HG03571 (cell line): Measurements from ENCODE around the gene PEX19.
"Not testable (repeated sequence)": the region's sequence is repeated elsewhere in the genome, so short reads cannot be mapped to it uniquely, and the experiment has no call there.

Source experiments
- ATAC-seq: cut with Tn5 transposase; IDR thresholded peaks from one replicate; pipeline ENCODE4 v1.9.1; 2021; ENCODE audit not compliant: unreplicated experiment

Gene PEX19, protein sequence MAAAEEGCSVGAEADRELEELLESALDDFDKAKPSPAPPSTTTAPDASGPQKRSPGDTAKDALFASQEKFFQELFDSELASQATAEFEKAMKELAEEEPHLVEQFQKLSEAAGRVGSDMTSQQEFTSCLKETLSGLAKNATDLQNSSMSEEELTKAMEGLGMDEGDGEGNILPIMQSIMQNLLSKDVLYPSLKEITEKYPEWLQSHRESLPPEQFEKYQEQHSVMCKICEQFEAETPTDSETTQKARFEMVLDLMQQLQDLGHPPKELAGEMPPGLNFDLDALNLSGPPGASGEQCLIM

DNA sequence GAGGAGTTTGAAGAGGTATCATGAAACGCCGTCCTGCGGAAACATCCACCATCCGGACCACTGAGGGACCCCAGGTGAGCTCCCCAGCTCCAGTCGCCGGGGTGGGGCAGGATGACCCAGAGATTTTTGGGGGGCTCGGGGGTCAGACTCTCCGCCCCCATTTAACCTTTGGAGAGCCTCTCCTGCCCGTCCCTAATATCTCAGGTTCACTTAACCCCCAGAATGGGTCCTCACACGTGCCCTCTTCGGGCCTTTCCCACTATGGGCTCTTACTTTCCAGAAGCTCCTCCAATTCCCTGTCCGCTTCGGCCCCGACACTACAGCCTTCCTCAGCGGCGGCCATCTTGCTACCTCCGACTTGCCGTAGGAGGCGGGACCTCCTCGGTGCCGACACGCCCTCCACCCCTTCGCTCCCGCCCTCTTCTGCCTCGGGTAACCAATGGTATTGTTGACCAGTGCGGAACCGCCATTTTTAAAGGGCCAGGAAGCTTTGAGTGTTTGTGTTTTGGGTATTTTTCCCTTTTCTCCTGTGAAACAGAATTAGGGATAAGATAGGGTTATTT is at the start of gene PEX19:
Gene PEX19 (minus strand): TSS at position 352 of the 563 bp plus-strand sequence. CDS start 9 bp downstream, at position 343.
- peak; percentile 97 for ATAC-seq

DNA sequence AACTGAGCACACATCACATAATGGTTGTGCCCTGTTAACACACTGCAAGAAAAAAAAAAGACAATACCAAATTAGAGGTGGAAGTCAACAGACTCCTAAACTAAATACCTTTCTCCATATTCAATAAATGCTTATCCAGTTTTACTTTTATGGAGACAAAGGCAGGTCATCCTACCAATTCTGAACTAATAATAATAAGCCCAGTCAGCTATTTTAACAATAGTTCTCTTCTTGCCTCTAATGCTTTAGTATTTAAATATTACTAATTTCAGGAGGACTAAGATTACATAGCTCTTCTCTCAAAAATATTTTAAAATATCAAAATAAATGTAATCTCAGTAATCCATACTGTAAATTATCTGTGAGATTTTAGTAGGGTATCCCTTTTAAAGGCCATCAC is 47.6 kb upstream of the PEX19 start:
- ATAC-seq, result no peak

DNA sequence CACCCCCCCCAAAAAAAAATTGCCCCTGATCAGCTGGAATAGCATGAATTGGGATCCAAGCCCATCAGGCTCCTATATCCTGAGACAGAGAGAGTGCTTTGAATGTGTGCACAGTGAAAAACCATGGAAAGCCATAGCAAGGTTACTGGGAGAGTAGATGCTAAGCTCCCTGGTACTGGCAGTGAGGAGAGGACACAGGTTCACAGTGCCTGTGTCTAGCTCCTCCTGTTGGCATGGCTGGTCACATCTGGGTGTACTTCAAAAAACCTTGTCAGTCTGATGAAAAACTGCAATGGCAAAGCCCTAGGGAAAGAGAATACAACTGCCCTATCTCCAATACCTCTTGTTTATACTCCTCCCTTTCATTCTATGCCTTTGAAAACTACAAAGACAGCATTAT is 45.2 kb upstream of the PEX19 start:
- no peak for ATAC-seq

DNA sequence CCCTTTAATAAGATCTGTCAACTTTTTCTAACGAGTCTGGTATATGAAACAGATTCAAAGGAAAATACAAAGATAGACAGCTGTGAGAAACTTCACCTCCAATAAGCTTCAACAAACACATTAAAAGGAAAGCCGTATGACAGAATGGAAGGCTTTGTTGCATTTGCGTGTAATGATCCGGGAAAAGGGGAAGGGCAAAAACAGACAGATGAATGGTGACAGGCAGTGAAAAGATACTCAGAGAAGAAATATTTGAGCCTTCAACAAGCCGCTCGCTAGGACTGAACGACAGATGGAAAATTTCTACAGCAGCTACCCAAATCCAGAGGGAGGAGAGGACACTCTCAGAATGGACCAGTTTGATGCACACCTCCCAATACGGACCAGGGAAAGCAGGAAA is 43.3 kb upstream of the PEX19 start:
- ATAC-seq, result no peak

DNA sequence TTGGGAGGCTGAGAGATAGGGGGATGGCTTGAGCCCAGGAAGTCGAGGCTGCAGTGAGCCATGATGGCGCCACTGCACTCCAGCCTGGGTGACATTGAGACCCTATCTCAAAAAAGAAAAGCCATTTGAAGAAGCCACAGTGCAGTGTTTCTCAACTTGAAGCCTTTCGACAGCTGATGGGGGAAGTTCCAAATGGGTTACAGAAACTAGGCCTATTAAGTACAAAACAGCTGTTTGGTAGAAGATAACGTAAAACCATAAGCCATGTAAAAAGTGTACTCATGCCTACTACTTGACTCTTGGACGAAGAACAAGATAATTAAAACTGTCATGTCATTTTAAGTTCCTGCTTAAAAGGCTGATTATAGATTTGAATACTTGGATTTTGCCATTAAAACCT is 41.5 kb upstream of the PEX19 start:
- no peak for ATAC-seq

DNA sequence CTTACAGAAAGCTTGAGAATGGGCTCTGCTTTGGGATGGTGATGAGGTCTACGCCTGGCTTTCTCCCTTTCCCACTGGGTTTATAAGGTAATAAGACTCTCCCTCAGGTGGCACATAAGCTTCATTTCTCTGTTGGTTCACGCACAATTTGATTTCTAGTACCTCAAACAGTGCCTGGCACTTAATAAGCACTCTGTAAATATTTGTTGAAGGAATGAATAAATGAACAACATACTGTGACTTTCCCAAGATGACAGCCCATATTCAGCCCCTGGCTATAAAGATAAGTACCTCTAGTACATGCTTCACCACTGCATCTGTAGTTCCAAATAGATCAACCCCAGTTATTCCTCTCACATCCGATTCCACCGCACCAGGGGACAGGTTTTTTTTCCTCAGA is 40.3 kb upstream of the PEX19 start:
- ATAC-seq, result no peak

DNA sequence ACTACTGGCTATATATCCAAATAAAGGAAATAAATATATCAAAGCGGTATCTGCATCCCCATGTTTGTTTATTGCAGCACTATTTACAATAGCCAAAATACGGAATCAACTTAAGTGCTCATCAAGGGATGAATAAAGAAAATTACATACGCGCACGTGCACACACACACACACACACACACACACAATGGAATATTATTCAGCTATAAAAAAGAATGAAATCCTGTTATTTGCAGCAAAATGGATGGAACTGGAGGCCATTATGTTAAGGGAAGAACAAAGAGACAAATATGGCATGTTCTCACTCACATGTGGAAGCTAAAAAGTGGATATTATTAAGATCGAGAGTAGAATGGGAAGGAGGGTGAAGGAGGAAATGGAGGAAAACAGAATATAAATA is 37.9 kb upstream of the PEX19 start:
- ATAC-seq, result no peak

DNA sequence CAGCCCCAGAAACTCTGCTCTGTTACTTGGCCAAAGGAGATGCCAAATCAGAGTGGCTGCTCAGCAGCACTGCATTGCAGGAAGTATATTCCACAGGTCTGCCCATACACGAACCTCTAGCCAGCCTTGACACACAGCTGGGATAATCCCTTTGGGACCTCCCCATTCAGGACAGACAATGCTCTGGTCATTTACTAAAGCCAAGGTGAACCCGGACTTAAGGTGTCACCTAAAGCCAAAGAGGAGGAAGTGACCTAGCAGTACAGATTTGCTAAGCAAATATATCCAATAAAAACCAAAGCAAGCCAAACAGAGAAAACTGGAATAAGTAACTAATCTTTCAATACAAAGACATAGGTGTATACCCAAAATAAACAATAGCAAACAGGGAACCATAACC is 30.4 kb upstream of the PEX19 start:
- no peak for ATAC-seq

DNA sequence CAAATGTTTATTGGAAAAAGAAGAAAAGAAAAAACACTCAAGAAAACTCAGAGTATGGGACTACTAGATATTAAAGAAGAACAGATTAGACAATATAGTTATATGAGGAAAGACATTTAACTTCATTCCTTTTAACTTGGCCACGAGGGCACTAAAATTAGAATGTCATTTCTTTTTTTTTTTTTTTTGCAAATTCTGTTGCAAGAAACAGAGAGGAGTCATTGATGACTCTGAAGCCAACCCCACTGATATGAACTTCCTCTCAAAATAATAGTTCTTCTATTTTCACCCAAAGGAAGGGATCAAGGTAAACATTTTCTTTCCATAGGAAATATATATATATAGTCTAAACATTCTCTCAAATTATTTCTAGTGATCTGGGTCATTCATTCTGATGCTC is 24.6 kb upstream of the PEX19 start:
- no peak for ATAC-seq

DNA sequence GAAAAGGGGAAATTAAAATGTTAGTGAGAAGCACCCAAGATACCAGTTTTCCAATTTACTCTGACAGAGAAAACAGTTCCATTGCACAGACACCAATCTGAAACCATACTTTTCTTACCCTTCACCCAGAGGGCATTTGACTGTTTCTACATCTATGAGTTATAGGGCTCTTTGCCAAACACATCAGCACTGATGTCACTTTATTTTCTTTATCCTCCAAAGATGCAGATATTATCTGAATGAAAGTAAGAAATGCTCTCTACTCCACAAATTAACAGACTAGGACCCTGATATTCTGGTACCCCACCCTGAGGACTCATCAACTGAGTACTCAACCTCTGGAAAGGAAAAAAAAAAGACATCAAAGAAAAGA is 24.2 kb upstream of the PEX19 start:
- no peak for ATAC-seq

DNA sequence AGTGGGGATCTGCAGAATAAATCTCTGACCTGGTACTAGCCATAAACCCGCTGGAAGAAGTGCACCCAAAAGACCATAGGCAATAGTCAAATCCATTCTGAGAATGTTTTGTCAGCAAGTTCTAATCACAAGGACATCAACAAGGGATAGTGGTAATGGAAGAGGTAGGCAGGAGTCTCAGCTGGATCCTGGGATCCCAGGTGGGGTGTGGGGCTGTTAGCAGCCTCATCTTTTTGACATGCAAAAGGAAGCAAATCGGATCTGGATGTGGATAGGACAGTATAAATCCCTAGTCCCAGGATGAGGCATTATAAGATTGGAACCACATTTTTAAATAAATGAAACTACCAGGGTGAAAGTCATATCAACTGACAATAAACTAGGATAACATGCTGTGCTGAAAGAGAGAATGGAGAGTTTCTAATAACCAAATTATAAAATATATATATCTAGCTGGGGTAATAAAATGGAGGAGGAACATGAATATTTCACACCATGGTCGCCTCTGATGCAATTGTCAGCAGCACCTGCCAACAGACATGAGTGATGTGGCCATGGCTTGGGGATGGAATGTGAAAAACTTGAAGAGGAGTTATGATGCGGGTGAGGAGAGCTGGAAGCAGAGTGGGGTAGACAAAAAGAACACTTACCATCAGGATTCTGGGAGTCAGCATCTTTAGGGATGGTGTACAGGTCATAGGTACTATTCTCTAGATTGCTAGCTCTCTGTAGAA is 23.7 kb upstream of the PEX19 start:
- ATAC-seq, result no peak

DNA sequence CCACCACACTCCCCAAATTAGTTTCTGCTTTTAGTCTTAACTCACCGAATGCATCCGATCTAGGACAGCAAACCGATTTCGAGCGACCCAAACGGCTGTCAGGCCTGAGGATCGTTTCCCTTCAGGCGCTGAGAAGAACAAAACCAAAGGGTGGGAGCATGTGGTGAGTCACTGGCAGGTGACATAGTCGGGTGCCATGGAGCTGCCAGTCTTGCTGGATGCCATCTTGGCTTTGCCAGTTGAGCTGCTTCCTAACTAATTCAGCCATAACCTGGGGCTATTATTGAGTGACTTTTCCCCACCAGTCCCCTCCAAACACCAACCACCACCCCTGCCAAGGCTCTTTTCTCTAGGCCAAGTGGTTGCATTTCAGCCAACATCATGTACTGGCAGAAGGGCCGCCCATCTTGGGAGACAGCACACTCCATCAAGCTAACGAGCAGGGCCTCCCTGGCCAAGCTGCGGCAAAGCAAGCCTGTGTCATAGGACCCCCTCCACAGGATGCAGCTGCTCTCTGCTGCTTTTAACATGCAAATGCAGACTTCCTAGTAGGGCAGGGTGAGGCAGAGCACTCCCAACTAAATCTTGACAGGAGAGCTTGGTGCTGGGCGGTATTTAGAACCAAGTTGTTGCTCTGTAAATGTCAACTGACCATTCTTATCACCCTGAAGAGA is 22.3 kb upstream of the PEX19 start:
- no peak for ATAC-seq

DNA sequence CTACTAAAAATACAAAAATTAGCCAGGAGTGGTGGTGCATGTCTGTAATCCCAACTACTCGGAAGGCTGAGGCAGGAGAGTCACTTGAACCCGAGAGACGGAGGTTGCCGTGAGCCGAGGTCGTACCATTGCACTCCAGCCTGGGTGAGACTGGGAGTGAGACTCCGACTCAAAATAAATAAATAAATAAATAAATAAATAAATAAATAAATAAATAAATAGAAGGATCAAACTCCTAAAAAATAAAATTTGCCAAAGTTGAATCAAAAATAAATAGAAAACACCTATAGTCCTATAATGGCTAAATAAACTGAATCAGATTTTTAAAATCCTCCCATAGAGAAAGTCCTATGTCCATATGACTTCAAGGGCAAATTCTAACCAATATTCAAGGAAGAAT is 15.2 kb upstream of the PEX19 start:
- ATAC-seq, result no peak

DNA sequence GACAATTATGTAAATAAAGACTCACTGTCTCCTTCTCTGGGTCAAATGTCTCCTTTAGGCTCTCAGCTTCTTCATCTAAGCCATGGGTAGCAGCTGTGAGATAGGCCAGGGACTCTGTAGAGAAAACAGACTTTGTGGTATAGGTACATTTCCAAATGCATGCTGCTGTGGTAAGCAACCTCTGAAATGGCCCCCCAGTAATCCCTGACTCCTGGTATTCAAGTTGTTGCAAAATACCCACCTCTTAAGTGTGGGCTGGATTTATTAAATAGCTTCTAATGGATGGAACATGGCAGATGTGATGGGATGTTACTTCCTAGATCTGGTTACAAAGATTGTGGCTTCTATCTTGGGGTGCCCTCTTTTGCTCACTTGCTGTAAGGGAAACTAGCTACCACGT is 11.1 kb upstream of the PEX19 start:
- no peak for ATAC-seq

DNA sequence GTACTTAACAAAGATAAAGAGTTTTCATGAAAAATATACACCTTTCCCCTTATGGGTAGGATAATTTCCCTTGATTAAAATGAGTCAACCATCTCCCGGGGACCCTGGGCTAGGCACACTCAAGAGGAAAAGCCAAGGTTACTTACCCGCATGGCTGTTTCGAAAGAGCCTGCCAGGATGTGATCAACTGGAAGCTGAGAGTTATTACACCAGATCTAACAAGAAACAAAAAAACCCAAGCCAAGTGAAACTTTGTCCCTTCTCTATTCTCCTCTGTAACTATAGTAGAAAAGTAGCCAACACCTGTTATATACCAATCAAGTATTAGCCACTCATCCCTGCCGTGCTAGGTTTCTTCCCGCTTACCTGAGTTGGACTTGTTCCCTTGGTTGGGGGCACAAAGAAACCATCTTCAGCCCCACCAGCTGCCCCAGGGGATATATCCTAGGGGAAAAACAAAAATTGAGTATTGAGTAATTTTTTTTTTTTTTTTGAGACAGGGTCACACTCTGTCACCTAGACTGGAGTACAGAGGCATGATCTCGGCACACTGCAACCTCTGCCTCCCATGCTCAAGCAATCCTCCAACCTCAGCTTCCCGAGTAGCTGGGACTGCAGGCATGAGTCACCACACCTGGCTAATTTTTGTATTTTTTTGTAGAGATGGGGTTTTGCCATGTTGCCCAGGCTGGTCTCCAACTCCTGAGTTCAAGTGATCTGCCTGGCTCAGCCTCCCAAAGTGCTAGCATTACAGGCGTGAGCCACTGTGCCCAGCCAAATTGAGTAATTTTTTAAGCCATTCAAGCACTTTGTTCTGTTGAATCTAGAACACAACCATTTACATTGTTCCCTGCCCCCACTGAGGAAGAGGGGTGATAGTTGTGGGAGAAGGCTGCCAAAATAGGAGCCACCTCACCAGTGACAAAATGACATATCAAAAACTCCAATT is 8.4 kb upstream of the PEX19 start:
- ATAC-seq, result no peak

DNA sequence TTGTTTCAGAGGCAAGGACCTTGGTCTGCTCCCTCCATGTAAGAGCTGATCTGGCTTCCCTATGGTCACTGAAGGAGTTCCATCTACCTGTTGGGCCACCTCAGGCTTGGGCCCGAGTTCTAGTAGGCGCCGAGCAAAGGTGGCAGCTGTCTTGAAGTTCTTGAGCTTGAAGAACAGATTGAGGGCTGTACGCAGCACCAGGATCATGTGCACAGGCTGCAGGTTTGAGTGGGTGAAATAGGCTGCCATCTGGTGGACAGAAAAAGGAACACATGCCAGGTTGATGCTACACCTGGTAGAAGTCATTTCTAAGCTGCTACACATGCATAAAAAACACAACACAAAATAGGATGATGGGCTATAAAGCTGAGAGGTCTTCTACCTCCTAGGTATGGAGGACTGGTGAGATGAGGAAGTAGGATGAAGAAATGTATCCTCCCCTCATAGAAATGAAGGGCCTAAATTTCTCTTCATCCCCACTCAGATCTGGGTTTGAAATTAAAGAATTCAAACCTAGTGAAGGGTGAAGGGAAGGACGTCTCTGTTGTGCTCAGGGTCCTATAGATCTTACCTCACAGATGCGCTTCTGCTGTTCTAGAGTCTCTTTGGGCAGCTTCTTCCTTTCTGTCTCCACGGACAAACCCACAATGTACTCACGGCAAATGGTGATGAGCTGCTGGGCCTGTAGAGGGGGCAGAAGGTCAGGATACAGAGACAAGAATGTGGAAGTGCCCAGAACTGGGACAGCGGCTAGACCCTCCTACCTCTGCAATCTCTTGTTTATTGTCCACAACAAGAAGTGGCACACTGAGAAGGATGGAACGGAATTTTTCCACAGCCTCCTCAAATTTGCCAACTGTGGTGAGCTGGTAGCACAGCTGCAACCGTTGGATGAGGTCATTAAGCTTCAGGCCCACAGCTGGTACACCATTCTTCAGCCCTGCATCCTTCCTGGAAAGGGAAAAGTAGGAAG is 6.6 kb upstream of the PEX19 start:
- ATAC-seq, result no peak

DNA sequence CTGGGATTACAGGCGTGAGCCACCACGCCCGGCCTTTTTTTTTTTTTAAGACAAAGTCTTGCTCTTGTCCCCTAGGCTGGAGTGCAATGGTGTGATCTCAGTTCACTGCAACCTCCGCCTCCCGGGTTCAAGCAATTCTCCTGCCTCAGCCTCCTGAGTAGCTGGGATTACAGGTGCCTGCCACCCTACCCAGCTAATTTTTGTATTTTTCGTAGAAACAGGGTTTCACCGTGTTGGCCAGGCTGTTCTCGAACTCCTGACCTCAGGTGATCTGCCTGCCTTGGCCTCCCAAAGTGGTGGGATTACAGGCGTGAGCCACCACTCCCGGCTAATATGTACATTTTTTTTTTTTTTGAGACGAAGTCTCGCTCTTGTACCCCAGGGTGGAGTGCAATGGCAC is 2.8 kb upstream of the PEX19 start:
- ATAC-seq, result not testable (repeated sequence)

DNA sequence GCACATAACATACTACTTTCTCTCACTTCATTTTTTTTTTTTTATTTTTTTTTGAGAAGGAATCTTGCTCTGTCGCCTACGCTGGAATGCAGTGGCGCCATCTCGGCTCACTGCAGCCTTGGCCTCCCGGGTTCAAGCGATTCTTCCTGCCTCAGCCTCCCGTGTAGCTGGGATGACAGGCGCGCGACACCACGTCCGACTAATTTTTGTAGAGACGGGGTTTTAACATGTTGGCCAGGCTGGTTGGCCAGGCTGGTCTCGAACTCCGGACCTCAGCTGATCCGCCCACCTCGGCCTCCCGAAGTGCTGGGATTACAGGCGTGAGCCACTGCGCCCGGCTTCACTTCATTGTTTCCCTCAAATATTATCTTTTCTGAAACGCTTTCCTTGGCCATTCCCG is 573 bp upstream of the PEX19 start:
- ATAC-seq, result no peak

DNA sequence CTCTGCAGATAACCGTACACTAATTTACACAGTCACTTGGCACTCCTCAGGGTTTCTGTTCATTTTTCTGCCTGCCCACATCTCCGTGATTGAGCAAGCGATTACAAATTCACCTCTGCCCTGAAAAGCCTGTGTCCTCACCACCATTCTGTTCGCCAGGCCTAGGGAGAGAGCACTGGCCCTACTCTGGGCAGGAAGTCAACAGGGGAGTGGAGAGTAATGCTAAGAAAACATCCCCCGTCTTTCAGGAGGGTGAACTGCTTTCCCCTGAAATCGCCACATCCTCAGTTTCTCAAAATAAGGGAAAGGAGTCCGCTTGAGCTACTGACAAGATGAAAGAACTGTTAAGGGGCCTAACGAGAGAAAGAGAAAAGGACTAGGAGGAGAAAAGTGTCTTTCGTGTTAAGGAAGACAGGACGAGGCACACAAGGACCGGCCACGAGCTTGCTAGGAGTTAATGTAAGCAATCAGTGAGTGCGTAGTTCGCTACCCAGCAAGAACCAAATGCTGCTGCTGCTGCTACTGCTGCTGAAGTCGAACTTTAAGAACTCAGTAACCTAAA is 632 bp downstream of the PEX19 start:
- peak; percentile 10 for ATAC-seq
